ENCODE data around the gene HCN4. TPM values are rescaled to one million over a fixed set of nuclear protein-coding genes. Genes with fewer than 3 reads are reported as not detected.

Gene HCN4
- total and polyA plus RNA-seq, 2 donors (not counting 1 experiment from before 2014, with no cell fraction given): not detected

DNA sequence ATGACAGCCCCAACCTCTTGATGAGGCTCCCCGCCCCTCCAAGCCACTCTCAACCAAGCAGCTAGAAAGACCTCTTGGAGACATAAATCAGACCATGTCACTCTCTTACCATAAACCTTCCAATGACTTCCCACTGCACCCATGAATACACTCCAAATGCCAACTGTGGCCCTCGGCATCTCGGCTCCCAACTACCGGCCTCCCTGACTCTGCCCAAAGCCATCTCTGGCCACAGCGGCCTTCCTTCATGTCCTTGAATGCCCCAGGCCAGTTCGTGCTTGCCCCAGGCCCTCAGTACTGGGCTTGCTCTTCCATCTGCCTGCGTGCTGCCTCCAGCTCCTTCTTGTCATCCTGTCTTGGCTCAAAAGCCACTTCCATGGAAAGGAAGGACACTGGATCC, 32.0 kb downstream of the HCN4 start:
- no peaks in the 10 kb centered on the region for H3K27me3 ChIP-seq (ENCODE audit: control insufficient read depth, insufficient read depth, low read length)
- no peaks in the 10 kb centered on the region for H4K20me1 ChIP-seq (ENCODE audit: control insufficient read depth, extremely low read depth, insufficient read depth, low read length)
- H3K9me3 ChIP-seq (ENCODE audit: control insufficient read depth, insufficient read depth, low read depth, low read length): no peaks in the 10 kb centered on the region
- TF ChIP-seq, protein P1, sequence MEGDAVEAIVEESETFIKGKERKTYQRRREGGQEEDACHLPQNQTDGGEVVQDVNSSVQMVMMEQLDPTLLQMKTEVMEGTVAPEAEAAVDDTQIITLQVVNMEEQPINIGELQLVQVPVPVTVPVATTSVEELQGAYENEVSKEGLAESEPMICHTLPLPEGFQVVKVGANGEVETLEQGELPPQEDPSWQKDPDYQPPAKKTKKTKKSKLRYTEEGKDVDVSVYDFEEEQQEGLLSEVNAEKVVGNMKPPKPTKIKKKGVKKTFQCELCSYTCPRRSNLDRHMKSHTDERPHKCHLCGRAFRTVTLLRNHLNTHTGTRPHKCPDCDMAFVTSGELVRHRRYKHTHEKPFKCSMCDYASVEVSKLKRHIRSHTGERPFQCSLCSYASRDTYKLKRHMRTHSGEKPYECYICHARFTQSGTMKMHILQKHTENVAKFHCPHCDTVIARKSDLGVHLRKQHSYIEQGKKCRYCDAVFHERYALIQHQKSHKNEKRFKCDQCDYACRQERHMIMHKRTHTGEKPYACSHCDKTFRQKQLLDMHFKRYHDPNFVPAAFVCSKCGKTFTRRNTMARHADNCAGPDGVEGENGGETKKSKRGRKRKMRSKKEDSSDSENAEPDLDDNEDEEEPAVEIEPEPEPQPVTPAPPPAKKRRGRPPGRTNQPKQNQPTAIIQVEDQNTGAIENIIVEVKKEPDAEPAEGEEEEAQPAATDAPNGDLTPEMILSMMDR (conservative IDR thresholded peaks at IDR 0.05 in 1 of 2, IDR thresholded peaks at IDR 0.05 in 1 of 2; ENCODE audit: low read depth in 1 of 2, low read length in 2 of 2): no peak
- no peak for TF ChIP-seq EZH2 (IDR thresholded peaks at IDR 0.05; ENCODE audit: low read length, missing control alignments)
- no peaks in the 10 kb centered on the region for H3K79me2 ChIP-seq (ENCODE audit: control insufficient read depth, insufficient read depth, low read length)
- no peak for DNase-seq (ENCODE audit: low read depth in 2 of 2)
- H3K4me1 ChIP-seq (ENCODE audit: control insufficient read depth, extremely low read depth, insufficient read depth, low read length): no peaks in the 10 kb centered on the region
- H3K9ac ChIP-seq (ENCODE audit: insufficient read depth, low read length): no peak overlapping the region
- no peak overlapping the region for H2AFZ ChIP-seq (ENCODE audit: low read length)
- H3K36me3 ChIP-seq (ENCODE audit: control insufficient read depth, insufficient read depth, low read length): no peaks in the 10 kb centered on the region
- H3K4me2 ChIP-seq (ENCODE audit: extremely low read depth, insufficient read depth, low read length): no peak overlapping the region
- H3K4me3 ChIP-seq (replicated peaks in 1 of 4; ENCODE audit: control extremely low read depth in 1 of 4, insufficient read depth in 1 of 4, low read depth in 3 of 4, low read length in 4 of 4): no peak overlapping the region
- no peak overlapping the region for H3K27ac ChIP-seq (ENCODE audit: insufficient read depth, low read length)

DNA sequence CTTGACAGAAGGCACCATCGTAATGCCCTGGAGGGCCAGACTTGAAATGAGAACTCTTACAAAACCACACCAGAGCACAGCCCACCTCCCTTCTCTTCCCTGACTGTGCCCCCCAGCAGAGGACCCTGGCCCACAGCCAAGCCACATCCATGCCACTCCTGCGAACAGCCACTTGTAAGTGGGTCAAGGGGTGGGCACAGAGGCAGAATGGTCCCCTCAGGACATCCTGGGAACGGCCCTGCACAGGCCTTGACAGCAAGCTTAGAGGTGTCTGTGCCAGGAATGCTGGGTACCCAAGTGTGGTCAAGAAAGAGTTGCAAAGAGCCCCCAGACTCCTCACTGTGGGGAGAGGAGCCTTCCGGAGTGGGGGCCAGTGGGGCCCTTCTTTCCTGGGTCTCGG, 33.3 kb downstream of the HCN4 start:
- DNase-seq (ENCODE audit: low read depth in 2 of 2): no peak
- H3K4me1 ChIP-seq (ENCODE audit: control insufficient read depth, extremely low read depth, insufficient read depth, low read length): no peaks in the 10 kb centered on the region
- no peaks in the 10 kb centered on the region for H3K79me2 ChIP-seq (ENCODE audit: control insufficient read depth, insufficient read depth, low read length)
- no peak overlapping the region for H3K27ac ChIP-seq (ENCODE audit: insufficient read depth, low read length)
- no peak for TF ChIP-seq EZH2 (IDR thresholded peaks at IDR 0.05; ENCODE audit: low read length, missing control alignments)
- TF ChIP-seq, protein P1 (conservative IDR thresholded peaks at IDR 0.05 in 1 of 2, IDR thresholded peaks at IDR 0.05 in 1 of 2; ENCODE audit: low read depth in 1 of 2, low read length in 2 of 2): no peak
- H3K9me3 ChIP-seq (ENCODE audit: control insufficient read depth, insufficient read depth, low read depth, low read length): no peaks in the 10 kb centered on the region
- H4K20me1 ChIP-seq (ENCODE audit: control insufficient read depth, extremely low read depth, insufficient read depth, low read length): no peaks in the 10 kb centered on the region
- H3K4me3 ChIP-seq (replicated peaks in 1 of 4; ENCODE audit: control extremely low read depth in 1 of 4, insufficient read depth in 1 of 4, low read depth in 3 of 4, low read length in 4 of 4): no peak overlapping the region
- H2AFZ ChIP-seq (ENCODE audit: low read length): no peak overlapping the region
- H3K4me2 ChIP-seq (ENCODE audit: extremely low read depth, insufficient read depth, low read length): no peak overlapping the region
- no peak overlapping the region for H3K9ac ChIP-seq (ENCODE audit: insufficient read depth, low read length)
- no peaks in the 10 kb centered on the region for H3K36me3 ChIP-seq (ENCODE audit: control insufficient read depth, insufficient read depth, low read length)
- no peaks in the 10 kb centered on the region for H3K27me3 ChIP-seq (ENCODE audit: control insufficient read depth, insufficient read depth, low read length)

- no peak overlapping the region for H3K27ac ChIP-seq (ENCODE audit: insufficient read depth, low read length)
- no peak overlapping the region for H2AFZ ChIP-seq (ENCODE audit: low read length)
- no peaks in the 10 kb centered on the region for H3K36me3 ChIP-seq (ENCODE audit: control insufficient read depth, insufficient read depth, low read length)
- H3K4me2 ChIP-seq (ENCODE audit: extremely low read depth, insufficient read depth, low read length): no peak overlapping the region
- no peaks in the 10 kb centered on the region for H3K79me2 ChIP-seq (ENCODE audit: control insufficient read depth, insufficient read depth, low read length)
- no peaks in the 10 kb centered on the region for H3K27me3 ChIP-seq (ENCODE audit: control insufficient read depth, insufficient read depth, low read length)
- no peak overlapping the region for H3K4me3 ChIP-seq (replicated peaks in 1 of 4; ENCODE audit: control extremely low read depth in 1 of 4, insufficient read depth in 1 of 4, low read depth in 3 of 4, low read length in 4 of 4)
- H4K20me1 ChIP-seq (ENCODE audit: control insufficient read depth, extremely low read depth, insufficient read depth, low read length): no peaks in the 10 kb centered on the region
- H3K9me3 ChIP-seq (ENCODE audit: control insufficient read depth, insufficient read depth, low read depth, low read length): no peaks in the 10 kb centered on the region
- no peak for DNase-seq (ENCODE audit: low read depth in 2 of 2)
- no peak overlapping the region for H3K9ac ChIP-seq (ENCODE audit: insufficient read depth, low read length)
- no peaks in the 10 kb centered on the region for H3K4me1 ChIP-seq (ENCODE audit: control insufficient read depth, extremely low read depth, insufficient read depth, low read length)
- no peak for TF ChIP-seq EZH2 (IDR thresholded peaks at IDR 0.05; ENCODE audit: low read length, missing control alignments)
- TF ChIP-seq, protein P1 (conservative IDR thresholded peaks at IDR 0.05 in 1 of 2, IDR thresholded peaks at IDR 0.05 in 1 of 2; ENCODE audit: low read depth in 1 of 2, low read length in 2 of 2): no peak
Measured at GRCh38 chr15:73335026-73335425, 33.7 kb downstream of the HCN4 start.
